IMR-90 (cell line): ENCODE data around the gene CACNA2D1.

Experiments used
- BHLHE40 ChIP-seq: fragments of 150-350 bp; IDR thresholded peaks from 2 replicates; pipeline ENCODE4 v1.6.1; 2016; ENCODE audit warnings: mild to moderate bottlenecking, low read depth, low read length
- CEBPB ChIP-seq: IDR thresholded peaks from 2 replicates; pipeline ENCODE4 v1.6.1; 2012; ENCODE audit warnings: low read depth, low read length, improper control_type of control experiment
- CTCF ChIP-seq: conservative IDR thresholded peaks from 2 replicates; pipeline ENCODE4 v1.5.1; 2012; ENCODE audit warnings: mild to moderate bottlenecking, low read depth, low read length, improper control_type of control experiment
- FOS ChIP-seq: fragments of 150-350 bp; IDR thresholded peaks from 2 replicates; pipeline ENCODE4 v1.6.1; 2016; ENCODE audit warnings: low read depth, low read length
- MAFK ChIP-seq: IDR thresholded peaks from 2 replicates; pipeline ENCODE4 v1.6.1; 2012; ENCODE audit warnings: low read depth, low read length, improper control_type of control experiment
- MXI1 ChIP-seq: IDR thresholded peaks from 2 replicates; pipeline ENCODE4 v1.6.1; 2012; ENCODE audit warnings: low read depth, mild to moderate bottlenecking, low read length, moderate library complexity, borderline replicate concordance
- POLR2A ChIP-seq: IDR thresholded peaks from 2 replicates; pipeline ENCODE4 v1.6.1; 2012; ENCODE audit warnings: mild to moderate bottlenecking, low read depth, low read length
- RAD21 ChIP-seq: IDR thresholded peaks from 2 replicates; pipeline ENCODE4 v1.6.1; 2012; ENCODE audit warnings: low read length, improper control_type of control experiment
- RCOR1 ChIP-seq: IDR thresholded peaks from 2 replicates; pipeline ENCODE4 v1.6.1; 2012; ENCODE audit warnings: mild to moderate bottlenecking, low read length, improper control_type of control experiment; ENCODE audit not compliant: insufficient replicate concordance
- RFX5 ChIP-seq: IDR thresholded peaks from 2 replicates; pipeline ENCODE4 v1.8.0; 2012; ENCODE audit warnings: low read depth, mild to moderate bottlenecking, low read length, moderate library complexity
- SMC3 ChIP-seq: fragments of 150-350 bp; IDR thresholded peaks from 2 replicates; pipeline ENCODE4 v1.6.1; 2016; ENCODE audit warnings: low read depth, mild to moderate bottlenecking, antibody characterized with exemption, low read length, moderate library complexity
- USF2 ChIP-seq: fragments of 150-350 bp; IDR thresholded peaks from 2 replicates; pipeline ENCODE4 v1.6.1; 2017; ENCODE audit warnings: mild to moderate bottlenecking, antibody characterized with exemption, low read length, low read depth
- TF ChIP-seq, protein P1 (sequence below): fragments of 150-350 bp; IDR thresholded peaks from 2 replicates; pipeline ENCODE4 v1.6.1; 2016; ENCODE audit warnings: low read depth, mild to moderate bottlenecking, low read length, moderate library complexity, borderline replicate concordance

DNA sequence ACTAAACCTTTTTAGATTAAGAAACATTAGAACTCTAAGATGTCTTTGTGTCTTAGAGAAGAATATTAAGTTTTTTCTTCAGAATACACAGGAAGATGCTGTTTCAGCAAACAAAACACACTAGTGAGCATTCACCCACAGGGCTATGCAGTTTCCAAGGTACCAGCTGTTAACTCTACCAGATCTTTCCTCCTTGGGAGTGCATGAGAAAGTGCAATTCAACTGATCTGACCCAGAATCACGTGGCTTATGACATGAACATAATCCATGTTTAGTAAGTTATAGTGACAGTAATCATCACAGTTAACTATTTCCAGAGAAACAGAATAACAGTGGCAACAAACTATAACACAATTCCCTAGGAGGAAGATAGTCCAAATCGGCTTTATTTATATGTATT, 270.7 kb downstream of the CACNA2D1 start:
- TF ChIP-seq CTCF (no peak), RFX5 (no peak), POLR2A (no peak), FOS (no peak), RCOR1 (no peak), MAFK (no peak), MXI1 (no peak), USF2 (no peak), CEBPB (no peak), BHLHE40 (no peak), SMC3 (no peak), RAD21 (no peak)
- TF ChIP-seq, protein P1, sequence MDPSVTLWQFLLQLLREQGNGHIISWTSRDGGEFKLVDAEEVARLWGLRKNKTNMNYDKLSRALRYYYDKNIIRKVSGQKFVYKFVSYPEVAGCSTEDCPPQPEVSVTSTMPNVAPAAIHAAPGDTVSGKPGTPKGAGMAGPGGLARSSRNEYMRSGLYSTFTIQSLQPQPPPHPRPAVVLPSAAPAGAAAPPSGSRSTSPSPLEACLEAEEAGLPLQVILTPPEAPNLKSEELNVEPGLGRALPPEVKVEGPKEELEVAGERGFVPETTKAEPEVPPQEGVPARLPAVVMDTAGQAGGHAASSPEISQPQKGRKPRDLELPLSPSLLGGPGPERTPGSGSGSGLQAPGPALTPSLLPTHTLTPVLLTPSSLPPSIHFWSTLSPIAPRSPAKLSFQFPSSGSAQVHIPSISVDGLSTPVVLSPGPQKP, result no peak
